Adipose tissue (tissue), 3 donors: ENCODE results near the gene PHLDA1. TPM values are rescaled to one million over a fixed set of nuclear protein-coding genes. Genes with fewer than 3 reads are reported as not detected.

Source experiments
- H3K27ac ChIP-seq: one replicate; pipeline ENCODE4 v1.5.1; 2013; ENCODE audit warnings: low read depth, low read length
- WGBS, 3 donors: extraction: QIAGEN DNeasy Blood & Tissue Kit; methylation state at CpG; one replicate each; pipeline ENCODE4 v1.1.7; 2013; 5-methylcytosine and 5-hydroxymethylcytosine counted together
- polyA plus RNA-seq, 3 donors: library from polyadenylated mRNA; stranded (reverse); fragments of 200-250 nt; gene quantifications; one replicate each; pipeline ENCODE4 v1.2.3, GENCODE V29; 2013
- donor health status: healthy with polysubstance abuse.
- donor health status: Bipolar disorder and iron deficiency.
- donor health status: healthy.

PHLDA1 gene
- polyA plus RNA-seq, 3 donors: 3.8 to 24.1 (median 20.7) TPM

GRCh38 chr12:76023069-76023690 is 8.4 kb downstream of the PHLDA1 start:
- H3K27ac ChIP-seq: no peak overlapping the region
- WGBS, 3 donors: 89 to 94% (median 93%) methylated on average over 2 of the region's 2 CpGs

- 93 to 96% (median 96%) methylated on average over 3 of the region's 3 CpGs for WGBS, 3 donors
- H3K27ac ChIP-seq: no peak overlapping the region
Measured at GRCh38 chr12:76022506-76022905, 9.1 kb downstream of the PHLDA1 start.

- WGBS, 3 donors: 45 to 68% (median 52%) methylated on average over 15 of the region's 15 CpGs
- H3K27ac ChIP-seq: no peak overlapping the region
Measured at GRCh38 chr12:76020731-76021672, 10.6 kb downstream of the PHLDA1 start.

- WGBS, 3 donors: 51 to 81% (median 54%) methylated on average over 5 of the region's 5 CpGs
- H3K27ac ChIP-seq: no peak overlapping the region
Measured at GRCh38 chr12:76020281-76020680, 11.3 kb downstream of the PHLDA1 start.

GRCh38 chr12:76018672-76019071 is 12.9 kb downstream of the PHLDA1 start:
- H3K27ac ChIP-seq: no peak overlapping the region
- WGBS, 3 donors: 59 to 91% (median 84%) methylated on average over 1 of the region's 1 CpG

GRCh38 chr12:76018111-76018510 is 13.5 kb downstream of the PHLDA1 start:
- WGBS, 3 donors: 57 to 75% (median 62%) methylated on average over 6 of the region's 6 CpGs
- H3K27ac ChIP-seq: no peak overlapping the region

GRCh38 chr12:76014007-76014406 is 17.6 kb downstream of the PHLDA1 start:
- H3K27ac ChIP-seq: no peak overlapping the region
- 73 to 87% (median 86%) methylated on average over 8 of the region's 8 CpGs for WGBS, 3 donors

- 98 to 99% (median 98%) methylated on average over 4 of the region's 4 CpGs for WGBS, 3 donors
- no peak overlapping the region for H3K27ac ChIP-seq
Measured at GRCh38 chr12:76013603-76014002, 18.0 kb downstream of the PHLDA1 start.

- no peak overlapping the region for H3K27ac ChIP-seq
- 84 to 92% (median 87%) methylated on average over 4 of the region's 4 CpGs for WGBS, 3 donors
Measured at GRCh38 chr12:76012644-76013043, 18.9 kb downstream of the PHLDA1 start.

- 75 to 89% (median 79%) methylated on average over 6 of the region's 6 CpGs for WGBS, 3 donors
Measured at GRCh38 chr12:76010732-76011458, 20.7 kb downstream of the PHLDA1 start.

GRCh38 chr12:76008428-76008827 is 23.1 kb downstream of the PHLDA1 start:
- 90 to 99% (median 96%) methylated on average over 3 of the region's 3 CpGs for WGBS, 3 donors
- H3K27ac ChIP-seq: no peak overlapping the region

More at GRCh38 chr12:76010732-76011458, 20.7 kb downstream of the PHLDA1 start:
- no peak overlapping the region for H3K27ac ChIP-seq

GRCh38 chr12:76007640-76008039 is 23.9 kb downstream of the PHLDA1 start:
- H3K27ac ChIP-seq: no peak overlapping the region
- WGBS, 3 donors: 89 to 90% (median 89%) methylated on average over 8 of the region's 8 CpGs

- H3K27ac ChIP-seq: no peak overlapping the region
- 87 to 90% (median 88%) methylated on average over 9 of the region's 9 CpGs for WGBS, 3 donors
Measured at GRCh38 chr12:76006028-76006925, 25.3 kb downstream of the PHLDA1 start.

- no peak overlapping the region for H3K27ac ChIP-seq
- WGBS, 3 donors: 49 to 82% (median 75%) methylated on average over 2 of the region's 2 CpGs
Measured at GRCh38 chr12:76003355-76003638, 28.3 kb downstream of the PHLDA1 start.

- 81 to 83% (median 82%) methylated on average over 1 of the region's 1 CpG for WGBS, 3 donors
- H3K27ac ChIP-seq: no peak overlapping the region
Measured at GRCh38 chr12:76002598-76003354, 28.8 kb downstream of the PHLDA1 start.

GRCh38 chr12:75998292-75999063 is 33.1 kb downstream of the PHLDA1 start:
- no peak overlapping the region for H3K27ac ChIP-seq
- WGBS, 3 donors: 84 to 88% (median 84%) methylated on average over 4 of the region's 4 CpGs

- 72 to 85% (median 74%) methylated on average over 3 of the region's 3 CpGs for WGBS, 3 donors
- no peak overlapping the region for H3K27ac ChIP-seq
Measured at GRCh38 chr12:75997658-75998057, 33.9 kb downstream of the PHLDA1 start.
